ENCODE results near the gene DHRSX.
A peak's percentile ranks its signal among the peaks of the same experiment; 100 is the strongest.

The DHRSX gene, protein sequence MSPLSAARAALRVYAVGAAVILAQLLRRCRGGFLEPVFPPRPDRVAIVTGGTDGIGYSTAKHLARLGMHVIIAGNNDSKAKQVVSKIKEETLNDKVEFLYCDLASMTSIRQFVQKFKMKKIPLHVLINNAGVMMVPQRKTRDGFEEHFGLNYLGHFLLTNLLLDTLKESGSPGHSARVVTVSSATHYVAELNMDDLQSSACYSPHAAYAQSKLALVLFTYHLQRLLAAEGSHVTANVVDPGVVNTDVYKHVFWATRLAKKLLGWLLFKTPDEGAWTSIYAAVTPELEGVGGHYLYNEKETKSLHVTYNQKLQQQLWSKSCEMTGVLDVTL

GRCh38 chrX:2500803-2501558 is at the start of gene DHRSX, which contains the start of gene ZBED1:
Gene DHRSX (minus strand): TSS chrX:2500976. CDS start chrX:2500925, 51 bp downstream.
Gene ZBED1 (minus strand): TSS chrX:2500976. CDS start chrX:2490719, 10,257 bp downstream.
- peak within 1 kb of the TSS; percentile 69 for H3K4me2 ChIP-seq (ENCODE audit: low read depth, low read length, poor library complexity, severe bottlenecking)
- H3K9me2 ChIP-seq (replicated peaks; ENCODE audit: insufficient read depth, low read length), result no peaks in the 10 kb centered on the region
- TF ChIP-seq EZH2phosphoT487 (conservative IDR thresholded peaks at IDR 0.05; ENCODE audit: low read length) (no peak), CTCF (IDR thresholded peaks at IDR 0.05; ENCODE audit: insufficient read depth, low read length, poor library complexity, severe bottlenecking) (no peak)
- H3K27me3 ChIP-seq (ENCODE audit: low read length), result no peaks in the 10 kb centered on the region
- peak within 1 kb of the TSS; percentile 71 for H3K4me3 ChIP-seq (ENCODE audit: insufficient read depth, low read length, poor library complexity, severe bottlenecking)
- peak within 1 kb of the TSS; percentile 72 for H3K27ac ChIP-seq (ENCODE audit: low read depth, low read length)
- H3F3A ChIP-seq (ENCODE audit: insufficient read depth), result peaks cover 11% of the 10 kb centered on the region; the same call in 1 of the 2 replicates
- no peaks in the 10 kb centered on the region for H4K20me1 ChIP-seq (ENCODE audit: low read depth, low read length)
- H2AFZ ChIP-seq (ENCODE audit: low read depth, low read length, severe bottlenecking), result no peak within 1 kb of the TSS
- H3K9me3 ChIP-seq (ENCODE audit: insufficient read depth, low read length), result no peaks in the 10 kb centered on the region
- H3K36me3 ChIP-seq (ENCODE audit: low read length), result no peaks in the 10 kb centered on the region
- peaks cover 30% of the 10 kb centered on the region for H3K79me2 ChIP-seq (ENCODE audit: insufficient read depth, low read length)
- H3K9ac ChIP-seq (ENCODE audit: low read length), result peak within 1 kb of the TSS; percentile 67

- Histone ChIP-seq H3K9me2 (replicated peaks; ENCODE audit: insufficient read depth, low read length) (no peaks in the 10 kb centered on the region), H4K20me1 (ENCODE audit: low read depth, low read length) (no peaks in the 10 kb centered on the region), H3F3A (ENCODE audit: insufficient read depth) (no peaks in the 10 kb centered on the region), H3K27me3 (ENCODE audit: low read length) (no peaks in the 10 kb centered on the region), H3K9ac (ENCODE audit: low read length) (no peak overlapping the region), H2AFZ (ENCODE audit: low read depth, low read length, severe bottlenecking) (no peak overlapping the region), H3K4me2 (ENCODE audit: low read depth, low read length, poor library complexity, severe bottlenecking) (no peak overlapping the region), H3K9me3 (ENCODE audit: insufficient read depth, low read length) (no peaks in the 10 kb centered on the region), H3K36me3 (ENCODE audit: low read length) (no peaks in the 10 kb centered on the region), H3K27ac (ENCODE audit: low read depth, low read length) (no peak overlapping the region), H3K79me2 (ENCODE audit: insufficient read depth, low read length) (no peaks in the 10 kb centered on the region), H3K4me3 (ENCODE audit: insufficient read depth, low read length, poor library complexity, severe bottlenecking) (no peak overlapping the region)
- TF ChIP-seq EZH2phosphoT487 (conservative IDR thresholded peaks at IDR 0.05; ENCODE audit: low read length), result no peak
- no peak for TF ChIP-seq CTCF (IDR thresholded peaks at IDR 0.05; ENCODE audit: insufficient read depth, low read length, poor library complexity, severe bottlenecking)
Observed at GRCh38 chrX:2549876-2550275, 49.1 kb upstream of the DHRSX start.

GRCh38 chrX:2548711-2549423 is 48.1 kb upstream of the DHRSX start:
- Histone ChIP-seq H3K27me3 (ENCODE audit: low read length) (no peaks in the 10 kb centered on the region), H4K20me1 (ENCODE audit: low read depth, low read length) (no peaks in the 10 kb centered on the region), H3K79me2 (ENCODE audit: insufficient read depth, low read length) (no peaks in the 10 kb centered on the region), H3K9me2 (replicated peaks; ENCODE audit: insufficient read depth, low read length) (no peaks in the 10 kb centered on the region), H3K27ac (ENCODE audit: low read depth, low read length) (no peak overlapping the region), H3K9ac (ENCODE audit: low read length) (no peak overlapping the region), H3K4me2 (ENCODE audit: low read depth, low read length, poor library complexity, severe bottlenecking) (no peak overlapping the region), H2AFZ (ENCODE audit: low read depth, low read length, severe bottlenecking) (no peak overlapping the region), H3F3A (ENCODE audit: insufficient read depth) (no peaks in the 10 kb centered on the region), H3K36me3 (ENCODE audit: low read length) (no peaks in the 10 kb centered on the region), H3K4me3 (ENCODE audit: insufficient read depth, low read length, poor library complexity, severe bottlenecking) (no peak overlapping the region), H3K9me3 (ENCODE audit: insufficient read depth, low read length) (no peaks in the 10 kb centered on the region)
- TF ChIP-seq EZH2phosphoT487 (conservative IDR thresholded peaks at IDR 0.05; ENCODE audit: low read length), result no peak
- TF ChIP-seq CTCF (IDR thresholded peaks at IDR 0.05; ENCODE audit: insufficient read depth, low read length, poor library complexity, severe bottlenecking), result no peak

Measured in SU-DHL-6 (cell line).